22Rv1 (cell line): ENCODE results near the gene TMEM135.

ENCODE experiments used
- CTCF ChIP-seq: fragments of 450-650 bp; IDR thresholded peaks from 2 replicates; pipeline ENCODE4 v1.5.1; 2017; ENCODE audit warnings: mild to moderate bottlenecking
- ZFX ChIP-seq: fragments of 450-650 bp; IDR thresholded peaks from 2 replicates; pipeline ENCODE4 v1.6.1; 2017; ENCODE audit warnings: antibody characterized with exemption, borderline replicate concordance

- TF ChIP-seq CTCF (no peak), ZFX (no peak)
Measured at GRCh38 chr11:87255589-87255988, 217.9 kb downstream of the TMEM135 start.
